ENCODE results near the gene CMSS1. TPM values are rescaled to one million over a fixed set of nuclear protein-coding genes. Genes with fewer than 3 reads are reported as not detected.

The CMSS1 gene
- total RNA-seq, 1 experiment from 2014 or later: 86.3 TPM

DNA sequence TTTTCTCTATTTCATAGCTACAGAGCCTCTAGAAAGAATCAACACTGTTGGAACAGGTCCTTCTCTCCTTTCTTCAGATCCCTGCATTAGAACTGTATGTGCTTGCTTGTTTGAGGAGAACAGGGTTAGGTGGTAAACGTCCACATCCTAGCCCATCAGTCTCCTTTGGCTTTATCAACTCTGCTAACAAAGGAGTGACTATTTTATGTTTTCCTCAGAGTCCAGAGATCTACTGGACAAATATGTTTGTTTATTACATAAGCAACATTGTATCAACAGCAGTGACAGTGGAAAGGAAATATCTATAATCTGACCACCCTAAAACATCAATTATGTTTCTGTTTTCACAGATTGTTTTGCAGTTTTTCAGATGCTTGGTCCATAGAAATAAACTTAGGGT lies 39.6 kb downstream of the CMSS1 start:
- ChIA-PET POLR2A (no interaction called here), CTCF (no interaction called here)
- DNase-seq (ENCODE audit: low read depth, low spot score): no peak
- Histone ChIP-seq H3K36me3 (ENCODE audit: control insufficient read depth, insufficient read depth, low read length) (no peaks in the 10 kb centered on the region), H3K4me1 (ENCODE audit: control insufficient read depth, insufficient read depth, low read length) (no peaks in the 10 kb centered on the region), H3K9me3 (ENCODE audit: control insufficient read depth, insufficient read depth, low read depth, low read length) (no peaks in the 10 kb centered on the region), H3K4me3 (ENCODE audit: low read depth in 2 of 2, low read length in 2 of 2) (no peak overlapping the region), H3K27me3 (ENCODE audit: control insufficient read depth, insufficient read depth, low read length) (no peaks in the 10 kb centered on the region), H3K27ac (ENCODE audit: low read length) (no peak overlapping the region)
- intact Hi-C loops (cut with micrococcal nuclease; ENCODE audit: unreplicated experiment) (no loop called here), in situ Hi-C loops (cut with HindIII; ENCODE audit: low pct_unique_long_range_greater_than_20kb, low sequenced_read_pairs) (no loop called here)
- no peak for TF ChIP-seq TCF7L2 (IDR thresholded peaks at IDR 0.05; ENCODE audit: low read depth, low read length)
- TF ChIP-seq SIN3A (IDR thresholded peaks at IDR 0.05; ENCODE audit: borderline replicate concordance, insufficient read depth, low read depth, low read length): no peak
- TF ChIP-seq POLR2AphosphoS5 (IDR thresholded peaks at IDR 0.05; ENCODE audit: low read depth, low read length): no peak
- TF ChIP-seq, protein P1, sequence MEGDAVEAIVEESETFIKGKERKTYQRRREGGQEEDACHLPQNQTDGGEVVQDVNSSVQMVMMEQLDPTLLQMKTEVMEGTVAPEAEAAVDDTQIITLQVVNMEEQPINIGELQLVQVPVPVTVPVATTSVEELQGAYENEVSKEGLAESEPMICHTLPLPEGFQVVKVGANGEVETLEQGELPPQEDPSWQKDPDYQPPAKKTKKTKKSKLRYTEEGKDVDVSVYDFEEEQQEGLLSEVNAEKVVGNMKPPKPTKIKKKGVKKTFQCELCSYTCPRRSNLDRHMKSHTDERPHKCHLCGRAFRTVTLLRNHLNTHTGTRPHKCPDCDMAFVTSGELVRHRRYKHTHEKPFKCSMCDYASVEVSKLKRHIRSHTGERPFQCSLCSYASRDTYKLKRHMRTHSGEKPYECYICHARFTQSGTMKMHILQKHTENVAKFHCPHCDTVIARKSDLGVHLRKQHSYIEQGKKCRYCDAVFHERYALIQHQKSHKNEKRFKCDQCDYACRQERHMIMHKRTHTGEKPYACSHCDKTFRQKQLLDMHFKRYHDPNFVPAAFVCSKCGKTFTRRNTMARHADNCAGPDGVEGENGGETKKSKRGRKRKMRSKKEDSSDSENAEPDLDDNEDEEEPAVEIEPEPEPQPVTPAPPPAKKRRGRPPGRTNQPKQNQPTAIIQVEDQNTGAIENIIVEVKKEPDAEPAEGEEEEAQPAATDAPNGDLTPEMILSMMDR (IDR thresholded peaks at IDR 0.05): no peak
- TF ChIP-seq, protein P2, sequence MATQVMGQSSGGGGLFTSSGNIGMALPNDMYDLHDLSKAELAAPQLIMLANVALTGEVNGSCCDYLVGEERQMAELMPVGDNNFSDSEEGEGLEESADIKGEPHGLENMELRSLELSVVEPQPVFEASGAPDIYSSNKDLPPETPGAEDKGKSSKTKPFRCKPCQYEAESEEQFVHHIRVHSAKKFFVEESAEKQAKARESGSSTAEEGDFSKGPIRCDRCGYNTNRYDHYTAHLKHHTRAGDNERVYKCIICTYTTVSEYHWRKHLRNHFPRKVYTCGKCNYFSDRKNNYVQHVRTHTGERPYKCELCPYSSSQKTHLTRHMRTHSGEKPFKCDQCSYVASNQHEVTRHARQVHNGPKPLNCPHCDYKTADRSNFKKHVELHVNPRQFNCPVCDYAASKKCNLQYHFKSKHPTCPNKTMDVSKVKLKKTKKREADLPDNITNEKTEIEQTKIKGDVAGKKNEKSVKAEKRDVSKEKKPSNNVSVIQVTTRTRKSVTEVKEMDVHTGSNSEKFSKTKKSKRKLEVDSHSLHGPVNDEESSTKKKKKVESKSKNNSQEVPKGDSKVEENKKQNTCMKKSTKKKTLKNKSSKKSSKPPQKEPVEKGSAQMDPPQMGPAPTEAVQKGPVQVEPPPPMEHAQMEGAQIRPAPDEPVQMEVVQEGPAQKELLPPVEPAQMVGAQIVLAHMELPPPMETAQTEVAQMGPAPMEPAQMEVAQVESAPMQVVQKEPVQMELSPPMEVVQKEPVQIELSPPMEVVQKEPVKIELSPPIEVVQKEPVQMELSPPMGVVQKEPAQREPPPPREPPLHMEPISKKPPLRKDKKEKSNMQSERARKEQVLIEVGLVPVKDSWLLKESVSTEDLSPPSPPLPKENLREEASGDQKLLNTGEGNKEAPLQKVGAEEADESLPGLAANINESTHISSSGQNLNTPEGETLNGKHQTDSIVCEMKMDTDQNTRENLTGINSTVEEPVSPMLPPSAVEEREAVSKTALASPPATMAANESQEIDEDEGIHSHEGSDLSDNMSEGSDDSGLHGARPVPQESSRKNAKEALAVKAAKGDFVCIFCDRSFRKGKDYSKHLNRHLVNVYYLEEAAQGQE (IDR thresholded peaks at IDR 0.05; ENCODE audit: insufficient read depth in 1 of 2, low read depth in 2 of 2, low read length in 1 of 2): no peak
- BruUV-seq (replicated peaks): no TSS peak
- no peak for ATAC-seq

DNA sequence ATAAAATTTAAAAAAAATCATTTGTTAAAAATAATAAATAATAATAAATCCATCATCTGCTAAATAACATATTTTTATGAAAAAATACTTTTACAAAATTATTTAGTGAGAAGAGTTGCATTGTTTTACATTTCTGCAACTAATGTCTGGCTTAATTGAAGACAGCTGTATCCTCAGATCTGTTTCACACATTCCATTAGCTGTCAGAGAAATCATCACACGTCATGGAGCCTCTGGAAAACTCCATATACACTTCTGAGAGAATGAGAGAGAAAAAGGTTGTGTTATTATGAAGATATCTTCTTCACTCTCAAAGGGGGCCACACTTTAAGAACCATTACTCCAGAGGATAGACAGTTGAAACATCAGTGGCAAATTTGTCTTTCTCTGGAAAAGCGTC lies 40.8 kb downstream of the CMSS1 start:
- Histone ChIP-seq H3K9me3 (ENCODE audit: control insufficient read depth, insufficient read depth, low read depth, low read length) (no peaks in the 10 kb centered on the region), H3K27me3 (ENCODE audit: control insufficient read depth, insufficient read depth, low read length) (no peaks in the 10 kb centered on the region), H3K4me1 (ENCODE audit: control insufficient read depth, insufficient read depth, low read length) (no peaks in the 10 kb centered on the region), H3K4me3 (ENCODE audit: low read depth in 2 of 2, low read length in 2 of 2) (no peak overlapping the region), H3K36me3 (ENCODE audit: control insufficient read depth, insufficient read depth, low read length) (no peaks in the 10 kb centered on the region), H3K27ac (ENCODE audit: low read length) (no peak overlapping the region)
- CTCF ChIA-PET: no interaction called here
- POLR2A ChIA-PET: no interaction called here
- BruUV-seq (replicated peaks): no TSS peak
- intact Hi-C loops (cut with micrococcal nuclease; ENCODE audit: unreplicated experiment) (no loop called here), in situ Hi-C loops (cut with HindIII; ENCODE audit: low pct_unique_long_range_greater_than_20kb, low sequenced_read_pairs) (no loop called here)
- TF ChIP-seq POLR2AphosphoS5 (IDR thresholded peaks at IDR 0.05; ENCODE audit: low read depth, low read length) (no peak), TCF7L2 (IDR thresholded peaks at IDR 0.05; ENCODE audit: low read depth, low read length) (no peak), SIN3A (IDR thresholded peaks at IDR 0.05; ENCODE audit: borderline replicate concordance, insufficient read depth, low read depth, low read length) (no peak)
- TF ChIP-seq, protein P1 (IDR thresholded peaks at IDR 0.05): no peak
- TF ChIP-seq, protein P2 (IDR thresholded peaks at IDR 0.05; ENCODE audit: insufficient read depth in 1 of 2, low read depth in 2 of 2, low read length in 1 of 2): no peak
- no peak for DNase-seq (ENCODE audit: low read depth, low spot score)
- ATAC-seq: no peak
